ENCODE data around the gene NTHL1. TPM values are rescaled to one million over a fixed set of nuclear protein-coding genes. Genes with fewer than 3 reads are reported as not detected.

NTHL1 gene
- total RNA-seq, 4 donors from 2014 or later, result 6.1 to 38.7 (median 25.0) TPM

- peaks cover 51 to 54% of the 10 kb centered on the region in 2 donors for H3K36me3 ChIP-seq
- no peak overlapping the region for H3K27ac ChIP-seq
- 93 to 95% methylated on average over 7 to 19 of the region's 19 CpGs for whole genome bisulfite sequencing, 2 donors
- no peaks in the 10 kb centered on the region for H3K27me3 ChIP-seq
- H3K4me3 ChIP-seq (replicated peaks in 1 of 3), result no peak overlapping the region
- H3K9me3 ChIP-seq, result no peaks in the 10 kb centered on the region
- intact Hi-C loops (cut with DNase I), result no loop called here
- TF ChIP-seq POLR2A (IDR thresholded peaks at IDR 0.05) (no peak), CTCF (IDR thresholded peaks at IDR 0.05) (no peak)
- DNase-seq, result no peak
- H3K4me1 ChIP-seq, result peaks cover 7 to 18% of the 10 kb centered on the region in 2 donors
These were observed 46.6 kb downstream of the NTHL1 start for GRCh38 chr16:2001035-2001434.

GRCh38 chr16:1999866-2000514 lies 47.6 kb downstream of the NTHL1 start:
- WGBS, 2 donors, result 90 to 93% methylated on average over 20 to 25 of the region's 28 CpGs
- intact Hi-C loops (cut with DNase I), result no loop called here
- Histone ChIP-seq H3K27ac (no peak overlapping the region), H3K36me3 (peaks cover 51 to 54% of the 10 kb centered on the region in 2 donors), H3K4me1 (peaks cover 7 to 15% of the 10 kb centered on the region in 2 donors), H3K9me3 (no peaks in the 10 kb centered on the region), H3K27me3 (no peaks in the 10 kb centered on the region), H3K4me3 (replicated peaks in 1 of 3) (no peak overlapping the region)
- TF ChIP-seq CTCF (IDR thresholded peaks at IDR 0.05), result no peak
- no peak for TF ChIP-seq POLR2A (IDR thresholded peaks at IDR 0.05)
- no peak for DNase-seq

GRCh38 chr16:1998852-1999801 lies 48.5 kb downstream of the NTHL1 start:
- Histone ChIP-seq H3K27me3 (no peaks in the 10 kb centered on the region), H3K36me3 (peaks cover 51 to 54% of the 10 kb centered on the region in 2 donors), H3K4me1 (peaks cover 6 to 9% of the 10 kb centered on the region in 2 donors), H3K4me3 (replicated peaks in 1 of 3) (no peak overlapping the region), H3K9me3 (no peaks in the 10 kb centered on the region), H3K27ac (no peak overlapping the region)
- no peak for DNase-seq
- 90 to 98% methylated on average over 8 to 15 of the region's 39 CpGs for WGBS, 2 donors
- intact Hi-C loops (cut with DNase I), result no loop called here
- no peak for TF ChIP-seq CTCF (IDR thresholded peaks at IDR 0.05)
- TF ChIP-seq POLR2A (IDR thresholded peaks at IDR 0.05), result no peak

- intact Hi-C loops (cut with DNase I), result no loop called here
- no peak for TF ChIP-seq POLR2A (IDR thresholded peaks at IDR 0.05)
- no peak for TF ChIP-seq CTCF (IDR thresholded peaks at IDR 0.05)
- Histone ChIP-seq H3K4me1 (peaks cover 6 to 9% of the 10 kb centered on the region in 2 donors), H3K4me3 (replicated peaks in 1 of 3) (no peak overlapping the region), H3K9me3 (no peaks in the 10 kb centered on the region), H3K27me3 (no peaks in the 10 kb centered on the region), H3K36me3 (peaks cover 51 to 54% of the 10 kb centered on the region in 2 donors), H3K27ac (no peak overlapping the region)
- DNase-seq, result no peak
- WGBS, 2 donors, result 86 to 91% methylated on average over 13 to 17 of the region's 27 CpGs
These were observed 49.2 kb downstream of the NTHL1 start for GRCh38 chr16:1998360-1998835.
